GM18505 (cell line): Measurements from ENCODE around the gene TRPV6.

Experiments used
- ATAC-seq: cut with Tn5 transposase; IDR thresholded peaks from one replicate; pipeline ENCODE4 v1.9.1; 2021; ENCODE audit not compliant: unreplicated experiment
- POLR2A ChIP-seq: IDR thresholded peaks from 4 replicates; pipeline ENCODE4 v1.6.1; 2011; ENCODE audit warnings: borderline replicate concordance; ENCODE audit not compliant: insufficient read depth, insufficient read length; ENCODE audit errors: extremely low read depth

Gene TRPV6

DNA sequence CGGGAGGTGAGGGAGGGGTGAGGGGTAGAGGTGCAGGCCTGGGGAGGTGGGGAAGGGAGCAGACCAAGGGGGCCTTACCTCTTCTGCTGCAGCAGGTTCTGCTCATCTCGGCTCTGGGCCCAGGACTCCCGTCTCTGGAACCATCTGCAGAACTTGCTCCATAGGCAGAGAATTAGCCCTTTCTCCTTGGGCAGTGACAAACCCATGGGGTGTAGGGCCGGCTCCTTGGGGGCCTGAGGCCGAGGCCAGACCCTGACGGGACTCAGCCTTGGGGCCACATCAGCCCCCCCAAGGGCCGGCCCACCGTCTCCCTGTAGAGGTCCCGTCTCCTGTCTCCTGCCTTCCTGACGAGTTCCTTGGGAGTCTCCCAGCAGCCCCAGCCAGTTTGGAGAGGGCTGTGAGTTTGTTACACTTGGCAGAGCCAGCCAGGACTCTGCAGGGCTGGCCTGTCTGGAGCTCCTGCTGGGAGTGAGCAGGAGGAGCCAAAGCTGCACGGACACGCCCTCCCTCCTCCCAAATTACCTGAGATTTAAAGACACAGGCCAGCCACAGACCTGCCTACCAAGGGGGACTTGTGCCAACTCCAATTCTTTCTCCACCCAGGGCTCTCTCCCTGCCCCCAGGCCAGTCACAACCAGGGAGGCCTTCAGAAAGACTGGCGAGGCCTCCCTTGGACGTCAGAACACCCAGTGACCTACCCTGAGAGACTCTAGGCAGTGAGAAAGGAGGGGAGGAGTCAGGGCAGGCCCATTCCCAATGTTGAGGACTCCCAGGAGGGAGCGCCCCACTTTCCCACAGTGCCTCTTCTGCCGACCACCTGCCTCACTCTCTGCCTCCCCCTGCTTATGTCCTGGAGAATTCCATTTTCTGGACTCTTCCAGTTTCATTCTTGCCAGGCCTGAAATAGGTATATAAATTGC, at the start of gene TRPV6:
Gene TRPV6 (minus strand): TSS at position 435 of the 920 bp plus-strand sequence.
- TF ChIP-seq POLR2A = no peak
- no peak for ATAC-seq

DNA sequence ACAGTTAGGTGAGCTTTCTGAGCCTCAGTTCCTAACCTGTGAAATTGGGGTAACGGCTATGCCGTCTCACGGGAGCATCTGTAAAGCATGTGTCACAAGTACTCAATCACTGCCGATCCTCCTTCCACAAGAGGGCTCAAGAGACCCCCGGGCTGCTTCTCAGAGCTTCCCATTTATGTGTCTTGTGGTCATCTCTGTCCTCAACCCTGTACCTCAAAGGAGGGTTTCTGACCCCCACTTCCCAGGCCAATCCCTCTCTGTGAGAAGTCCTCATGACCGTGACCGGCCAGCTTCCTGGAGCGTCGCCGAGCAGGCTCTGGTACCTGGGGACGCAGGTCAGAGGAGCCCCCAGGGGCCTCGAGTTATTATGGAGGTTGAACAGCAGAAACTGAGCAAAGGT, 48.5 kb upstream of the TRPV6 start:
- no peak for ATAC-seq
- TF ChIP-seq POLR2A = no peak

- ATAC-seq = no peak
- TF ChIP-seq POLR2A = no peak
These were observed 48.1 kb upstream of the TRPV6 start, which contains the start of gene TRPV5 for GRCh38 chr7:142933624-142934023. Gene TRPV5 (minus strand): TSS chr7:142933746. CDS start chr7:142933459, 287 bp downstream.

DNA sequence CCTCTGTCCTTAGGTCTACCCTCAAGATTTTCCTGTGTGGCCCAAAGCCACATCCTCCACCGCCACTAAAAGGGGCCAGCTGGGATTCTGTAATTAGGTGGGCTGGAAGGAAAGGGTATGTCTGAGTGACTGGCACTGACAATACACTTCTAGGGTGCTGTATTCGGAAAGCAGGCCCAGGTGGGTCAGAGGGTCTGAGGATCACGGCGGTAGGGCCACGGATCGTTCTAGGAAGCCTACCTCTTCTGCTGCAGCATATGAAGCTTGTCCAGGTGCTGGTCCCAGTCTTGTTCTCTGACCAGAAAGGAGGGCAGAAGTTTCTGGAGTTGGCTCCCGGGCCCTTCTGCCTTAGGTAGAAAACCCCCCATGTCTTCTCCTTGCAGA, 47.5 kb upstream of the TRPV6 start:
- ATAC-seq = no peak
- no peak for TF ChIP-seq POLR2A

- no peak for ATAC-seq
- no peak for TF ChIP-seq POLR2A
These were observed 47.0 kb upstream of the TRPV6 start for GRCh38 chr7:142932386-142933091.

DNA sequence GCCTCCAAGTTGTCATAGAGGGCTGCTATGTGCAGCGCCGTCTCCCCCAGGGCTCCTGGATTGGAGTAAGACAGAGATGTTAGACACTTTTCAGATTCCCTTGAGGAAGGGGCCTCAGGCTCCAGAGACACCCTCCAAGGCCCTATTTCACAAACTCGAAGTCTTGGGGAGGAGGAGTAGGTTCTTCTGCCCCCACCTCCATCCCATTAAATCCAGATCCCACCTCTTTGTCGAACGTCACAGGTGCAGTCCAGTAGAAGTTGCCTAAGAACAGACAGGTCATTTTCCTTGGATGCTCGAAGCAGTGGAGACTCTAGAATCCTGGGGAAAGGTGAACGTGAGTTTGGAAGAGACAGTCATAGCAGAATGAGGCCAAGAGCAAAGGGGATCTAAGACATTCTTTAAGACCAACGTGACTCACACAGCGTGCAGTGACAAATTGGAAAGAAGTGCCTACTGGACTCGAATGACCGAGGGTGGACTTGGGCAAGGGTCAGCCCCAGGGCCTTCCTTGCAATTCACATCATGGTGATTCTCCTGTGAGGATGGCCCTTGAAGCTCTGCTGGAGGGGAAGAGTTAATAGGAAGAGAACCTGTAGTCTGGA, 44.7 kb upstream of the TRPV6 start:
- no peak for TF ChIP-seq POLR2A
- no peak for ATAC-seq

- ATAC-seq = no peak
- TF ChIP-seq POLR2A = no peak
These were observed 42.4 kb upstream of the TRPV6 start for GRCh38 chr7:142927949-142928348.

- no peak for TF ChIP-seq POLR2A
- ATAC-seq = no peak
These were observed 41.7 kb upstream of the TRPV6 start for GRCh38 chr7:142927085-142927745.

DNA sequence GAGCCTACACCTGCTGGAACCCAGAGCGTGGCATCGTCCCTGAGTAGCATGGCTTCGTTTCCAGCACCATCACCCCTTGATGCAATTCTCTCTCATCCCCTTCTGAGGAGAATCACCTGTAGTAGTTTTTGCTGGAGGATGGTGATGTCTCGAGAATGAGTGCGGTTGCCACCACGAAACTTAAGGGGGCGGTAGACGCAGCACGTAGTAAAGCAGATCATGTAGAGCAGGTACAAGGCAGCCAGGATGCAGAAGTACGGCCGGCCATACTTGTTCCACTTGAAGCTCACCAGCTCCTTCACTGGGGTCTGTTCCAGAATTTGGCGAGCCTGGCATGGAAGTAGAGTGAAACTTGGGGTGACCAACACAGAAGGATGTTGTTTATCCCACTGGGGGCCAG, 39.9 kb upstream of the TRPV6 start:
- ATAC-seq = no peak
- no peak for TF ChIP-seq POLR2A

DNA sequence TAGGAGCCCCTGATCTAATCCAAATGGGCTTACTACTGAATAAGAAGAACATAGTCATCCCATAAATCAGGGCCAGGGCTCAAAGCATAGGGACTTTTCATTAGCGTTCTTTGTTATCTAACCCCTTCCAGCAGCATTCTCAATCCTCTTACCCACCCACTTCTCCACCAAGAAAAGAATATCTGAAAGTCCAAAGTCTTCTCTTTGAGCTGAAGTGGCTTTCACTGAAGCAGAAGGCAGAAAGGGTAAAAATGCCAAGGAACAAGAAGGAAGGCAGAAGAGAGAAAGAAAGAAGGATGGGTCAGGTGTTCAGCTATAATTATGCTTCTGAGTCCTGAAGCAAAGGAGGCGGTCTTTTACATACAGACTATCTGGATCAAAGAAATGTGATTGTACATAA, 37.8 kb upstream of the TRPV6 start:
- no peak for TF ChIP-seq POLR2A
- no peak for ATAC-seq

GRCh38 chr7:142919656-142920055, 34.1 kb upstream of the TRPV6 start:
- ATAC-seq = no peak
- no peak for TF ChIP-seq POLR2A

DNA sequence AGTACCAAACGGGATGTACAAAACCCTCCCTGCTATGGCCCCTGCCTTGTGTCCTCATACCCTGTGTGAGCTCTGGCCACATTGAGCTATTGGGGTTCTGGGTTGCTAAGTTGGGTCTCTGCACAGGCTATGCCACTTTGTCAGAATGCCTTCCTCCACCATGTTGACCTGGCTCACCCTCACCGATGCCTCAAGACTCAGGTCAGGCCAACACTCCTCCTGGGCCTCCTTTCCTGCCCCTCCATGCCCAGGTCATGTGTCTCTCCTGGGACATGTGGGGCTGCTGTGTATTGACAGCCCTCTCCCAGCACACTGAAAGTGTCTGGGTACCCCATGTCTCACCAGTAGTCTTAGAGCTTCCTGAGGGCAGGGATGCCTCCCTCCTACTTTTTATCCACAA, 33.4 kb upstream of the TRPV6 start:
- ATAC-seq = no peak
- TF ChIP-seq POLR2A = no peak

DNA sequence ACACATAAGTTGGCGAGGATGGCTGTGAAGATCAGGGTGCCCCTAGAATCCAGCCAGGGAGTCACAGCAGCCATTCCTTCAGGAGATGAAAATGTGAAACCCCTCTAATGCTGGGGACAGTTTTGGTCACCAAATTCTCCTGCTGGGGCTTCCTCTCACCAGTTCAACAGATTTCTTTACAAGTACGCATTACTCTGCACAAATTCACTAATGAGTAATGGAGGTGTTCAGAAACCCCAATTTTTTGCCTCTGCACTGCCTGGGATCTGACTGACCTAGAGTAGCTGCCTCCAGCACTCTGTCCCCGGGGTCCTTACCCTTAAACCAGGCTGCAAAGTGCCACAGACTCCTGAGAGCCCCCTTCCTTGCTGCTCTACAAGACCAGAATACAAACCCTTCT, 31.9 kb upstream of the TRPV6 start:
- no peak for TF ChIP-seq POLR2A
- ATAC-seq = no peak

DNA sequence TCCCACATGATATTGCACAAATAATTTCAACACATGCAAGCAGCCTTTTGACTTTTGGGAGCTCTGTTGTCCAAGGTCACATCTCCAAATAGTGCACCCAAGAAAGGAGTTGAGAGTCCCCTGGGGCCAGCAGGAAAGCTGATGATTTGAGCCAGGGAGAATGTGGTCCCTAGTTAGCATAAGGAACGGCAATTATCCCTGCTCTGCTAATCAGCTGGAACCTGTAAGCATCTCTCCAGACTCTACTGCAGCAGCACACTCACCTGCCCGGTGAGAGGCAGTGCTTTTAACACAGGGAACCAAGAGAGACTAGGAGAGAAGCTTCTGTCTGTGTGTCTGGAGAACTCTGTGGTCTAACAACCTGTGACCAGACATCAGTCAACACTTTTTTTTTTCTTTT, 31.0 kb upstream of the TRPV6 start:
- TF ChIP-seq POLR2A = no peak
- no peak for ATAC-seq

- no peak for TF ChIP-seq POLR2A
- no peak for ATAC-seq
These were observed 29.8 kb upstream of the TRPV6 start for GRCh38 chr7:142915315-142915714.
